IMR-90 (cell line): ENCODE data around the gene MCUR1.
"Not testable (repeated sequence)": the region's sequence is repeated elsewhere in the genome, so short reads cannot be mapped to it uniquely, and the experiment has no call there.

Source experiments
- CEBPB ChIP-seq: IDR thresholded peaks from 2 replicates; pipeline ENCODE4 v1.6.1; 2012; ENCODE audit warnings: low read depth, low read length, improper control_type of control experiment
- CHD1 ChIP-seq: IDR thresholded peaks from 2 replicates; pipeline ENCODE4 v1.6.1; 2012; ENCODE audit warnings: low read depth, low read length, improper control_type of control experiment
- FOS ChIP-seq: fragments of 150-350 bp; IDR thresholded peaks from 2 replicates; pipeline ENCODE4 v1.6.1; 2016; ENCODE audit warnings: low read depth, low read length
- MXI1 ChIP-seq: IDR thresholded peaks from 2 replicates; pipeline ENCODE4 v1.6.1; 2012; ENCODE audit warnings: low read depth, mild to moderate bottlenecking, low read length, moderate library complexity, borderline replicate concordance
- POLR2A ChIP-seq: IDR thresholded peaks from 2 replicates; pipeline ENCODE4 v1.6.1; 2012; ENCODE audit warnings: mild to moderate bottlenecking, low read depth, low read length
- RAD21 ChIP-seq: IDR thresholded peaks from 2 replicates; pipeline ENCODE4 v1.6.1; 2012; ENCODE audit warnings: low read length, improper control_type of control experiment
- USF2 ChIP-seq: fragments of 150-350 bp; IDR thresholded peaks from 2 replicates; pipeline ENCODE4 v1.6.1; 2017; ENCODE audit warnings: mild to moderate bottlenecking, antibody characterized with exemption, low read length, low read depth
- TF ChIP-seq, protein P1 (sequence below): conservative IDR thresholded peaks from 2 replicates; pipeline ENCODE4 v1.5.1; 2012; ENCODE audit warnings: mild to moderate bottlenecking, low read depth, low read length, improper control_type of control experiment
- TF ChIP-seq, protein P2 (sequence below): fragments of 150-350 bp; IDR thresholded peaks from 2 replicates; pipeline ENCODE4 v1.6.1; 2016; ENCODE audit warnings: low read depth, mild to moderate bottlenecking, low read length, moderate library complexity, borderline replicate concordance

DNA sequence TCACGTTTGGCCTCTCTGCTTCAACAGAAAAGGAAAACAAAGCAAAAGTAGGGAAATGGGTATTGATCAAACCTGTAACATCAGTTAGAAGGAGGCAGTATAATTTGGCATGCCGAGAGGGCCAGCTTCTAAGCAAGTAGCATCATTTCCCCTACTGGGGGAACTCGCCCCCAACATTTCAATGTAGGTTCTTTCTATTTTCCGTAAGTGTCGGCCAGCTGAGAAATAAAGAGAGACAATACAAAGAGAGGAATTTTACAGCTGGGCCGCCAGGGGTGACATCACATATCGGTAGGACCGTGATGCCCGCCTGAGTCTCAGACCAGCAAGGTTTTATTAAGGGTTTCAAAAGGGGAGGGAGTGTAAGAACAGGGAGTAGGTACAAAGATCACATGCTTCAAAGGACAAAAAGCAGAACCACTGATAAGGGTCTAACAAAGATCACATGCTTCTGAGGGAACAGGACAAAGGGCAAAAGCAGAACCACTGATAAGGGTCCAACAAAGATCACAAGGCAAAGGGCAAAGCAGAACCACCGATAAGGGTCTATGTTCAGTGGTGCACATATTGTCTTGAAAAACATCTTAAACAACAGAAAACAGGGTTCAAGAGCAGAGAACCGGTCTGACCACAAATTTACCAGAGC lies 14.4 kb upstream of the MCUR1 start:
- TF ChIP-seq POLR2A, MXI1, RAD21, FOS, CHD1, USF2, CEBPB: not testable (repeated sequence)
- TF ChIP-seq, protein P1, sequence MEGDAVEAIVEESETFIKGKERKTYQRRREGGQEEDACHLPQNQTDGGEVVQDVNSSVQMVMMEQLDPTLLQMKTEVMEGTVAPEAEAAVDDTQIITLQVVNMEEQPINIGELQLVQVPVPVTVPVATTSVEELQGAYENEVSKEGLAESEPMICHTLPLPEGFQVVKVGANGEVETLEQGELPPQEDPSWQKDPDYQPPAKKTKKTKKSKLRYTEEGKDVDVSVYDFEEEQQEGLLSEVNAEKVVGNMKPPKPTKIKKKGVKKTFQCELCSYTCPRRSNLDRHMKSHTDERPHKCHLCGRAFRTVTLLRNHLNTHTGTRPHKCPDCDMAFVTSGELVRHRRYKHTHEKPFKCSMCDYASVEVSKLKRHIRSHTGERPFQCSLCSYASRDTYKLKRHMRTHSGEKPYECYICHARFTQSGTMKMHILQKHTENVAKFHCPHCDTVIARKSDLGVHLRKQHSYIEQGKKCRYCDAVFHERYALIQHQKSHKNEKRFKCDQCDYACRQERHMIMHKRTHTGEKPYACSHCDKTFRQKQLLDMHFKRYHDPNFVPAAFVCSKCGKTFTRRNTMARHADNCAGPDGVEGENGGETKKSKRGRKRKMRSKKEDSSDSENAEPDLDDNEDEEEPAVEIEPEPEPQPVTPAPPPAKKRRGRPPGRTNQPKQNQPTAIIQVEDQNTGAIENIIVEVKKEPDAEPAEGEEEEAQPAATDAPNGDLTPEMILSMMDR: not testable (repeated sequence)
- TF ChIP-seq, protein P2, sequence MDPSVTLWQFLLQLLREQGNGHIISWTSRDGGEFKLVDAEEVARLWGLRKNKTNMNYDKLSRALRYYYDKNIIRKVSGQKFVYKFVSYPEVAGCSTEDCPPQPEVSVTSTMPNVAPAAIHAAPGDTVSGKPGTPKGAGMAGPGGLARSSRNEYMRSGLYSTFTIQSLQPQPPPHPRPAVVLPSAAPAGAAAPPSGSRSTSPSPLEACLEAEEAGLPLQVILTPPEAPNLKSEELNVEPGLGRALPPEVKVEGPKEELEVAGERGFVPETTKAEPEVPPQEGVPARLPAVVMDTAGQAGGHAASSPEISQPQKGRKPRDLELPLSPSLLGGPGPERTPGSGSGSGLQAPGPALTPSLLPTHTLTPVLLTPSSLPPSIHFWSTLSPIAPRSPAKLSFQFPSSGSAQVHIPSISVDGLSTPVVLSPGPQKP: not testable (repeated sequence)
